ENCODE measurements around the gene GLIS2. TPM values are rescaled to one million over a fixed set of nuclear protein-coding genes. Genes with fewer than 3 reads are reported as not detected.
A peak's percentile ranks its signal among the peaks of the same experiment; 100 is the strongest.

The GLIS2 gene
- total and polyA plus RNA-seq, 10 of the 15 experiments (the other 5 are each of a cell fraction or from before 2014, with no cell fraction given): 0.03 to 0.64 (median 0.18) TPM; not detected in 4

GRCh38 chr16:4347765-4348509, 32.1 kb downstream of the GLIS2 start:
- H3K9ac ChIP-seq (ENCODE audit: control insufficient read depth, insufficient read depth, low read length): no peak overlapping the region
- H3K79me2 ChIP-seq (ENCODE audit: control insufficient read depth, insufficient read depth, low read length): peaks cover 28% of the 10 kb centered on the region
- ChIA-PET RAD21 (ENCODE audit: unreplicated experiment) (no interaction called here), SMC1A (ENCODE audit: uncharacterized antibody, unreplicated experiment) (no interaction called here), POLR2A (interaction anchor here (0.6 kb wide), 1 partner anchor 1946 kb away, joined by 4 read pairs; no protein-coding TSS in a partner anchor), CTCF (interaction anchor here (0.5 to 2.6 kb wide), 2 partner anchors 55 to 183 kb away, joined by 3 to 11 read pairs; no protein-coding TSS in a partner anchor)
- WGBS (ENCODE audit: insufficient coverage, insufficient replicate concordance, low lambda C conversion rate, missing lambda C conversion rate): 98% methylated on average over 17 of the region's 17 CpGs
- H3K9me3 ChIP-seq (replicated peaks; ENCODE audit: control insufficient read depth, insufficient read depth, low read length): no peaks in the 10 kb centered on the region
- in situ Hi-C loops (cut with MboI) (no loop called here), intact Hi-C loops (cut with micrococcal nuclease; ENCODE audit: unreplicated experiment) (no loop called here)
- H3K4me3 ChIP-seq: no peak overlapping the region
- no peak overlapping the region for H3K27ac ChIP-seq (ENCODE audit: control insufficient read depth, insufficient read depth)
- 0 out of 2 replicates have a peak overlapping the region, but pooled peaks have one; percentile 25 for H3K4me2 ChIP-seq (ENCODE audit: control insufficient read depth, insufficient read depth)
- H3K36me3 ChIP-seq (ENCODE audit: control insufficient read depth in 2 of 2, insufficient read depth in 2 of 2, low read length in 1 of 2): peaks cover 1 to 3% of the 10 kb centered on the region in 2 experiments; a peak in 3 of 4 replicates
- ATAC-seq (no peak), FAIRE-seq (no peak), DNase-seq (ENCODE audit: low read depth, low spot score) (no peak)
- peaks cover 6% of the 10 kb centered on the region; the same call in 1 of the 2 replicates for H4K20me1 ChIP-seq (ENCODE audit: control insufficient read depth, insufficient read depth)
- TF ChIP-seq ATF2 (IDR thresholded peaks at IDR 0.05; ENCODE audit: low read length): no peak
- TF ChIP-seq POLR2A (IDR thresholded peaks at IDR 0.05; ENCODE audit: low read depth, low read length): 0 out of 2 replicates have a peak, but pooled peaks have one; percentile 38
- TF ChIP-seq TCF12 (IDR thresholded peaks at IDR 0.05; ENCODE audit: low read depth, low read length): no peak
- no peaks in the 10 kb centered on the region for H3K4me1 ChIP-seq (ENCODE audit: control insufficient read depth, insufficient read depth, low read length)
- H2AFZ ChIP-seq (ENCODE audit: control insufficient read depth, low read depth, low read length): no peak overlapping the region
- TSS peak; percentile 43 for BruUV-seq (replicated peaks)
- no peaks in the 10 kb centered on the region for H3K27me3 ChIP-seq (replicated peaks in 1 of 2; ENCODE audit: control insufficient read depth in 2 of 2, insufficient read depth in 2 of 2, low read length in 1 of 2)

- no peak for FAIRE-seq
- CTCF ChIA-PET: interaction anchor here (1.2 to 3.2 kb wide), 4 partner anchors 8 to 95 kb away, joined by 3 to 30 read pairs (median 5); partner anchors contain the start of gene TFAP4
- H3K27ac ChIP-seq (ENCODE audit: control insufficient read depth, insufficient read depth): no peak overlapping the region
- RAD21 ChIA-PET (ENCODE audit: unreplicated experiment): interaction anchor here (0.6 to 1.2 kb wide), 3 partner anchors 17 to 61 kb away, joined by 3 read pairs; no protein-coding TSS in a partner anchor
- in situ Hi-C loops (cut with MboI) (no loop called here), intact Hi-C loops (cut with micrococcal nuclease; ENCODE audit: unreplicated experiment) (no loop called here)
- peaks cover 0 to 3% of the 10 kb centered on the region in 2 experiments; a peak in 3 of 4 replicates for H3K36me3 ChIP-seq (ENCODE audit: control insufficient read depth in 2 of 2, insufficient read depth in 2 of 2, low read length in 1 of 2)
- no peaks in the 10 kb centered on the region for H3K4me1 ChIP-seq (ENCODE audit: control insufficient read depth, insufficient read depth, low read length)
- no peaks in the 10 kb centered on the region for H3K9me3 ChIP-seq (replicated peaks; ENCODE audit: control insufficient read depth, insufficient read depth, low read length)
- BruUV-seq (replicated peaks): no TSS peak
- no peak for ATAC-seq
- H2AFZ ChIP-seq (ENCODE audit: control insufficient read depth, low read depth, low read length): no peak overlapping the region
- H4K20me1 ChIP-seq (ENCODE audit: control insufficient read depth, insufficient read depth): peaks cover 6% of the 10 kb centered on the region; the same call in 1 of the 2 replicates
- SMC1A ChIA-PET (ENCODE audit: uncharacterized antibody, unreplicated experiment): interaction anchor here (0.9 kb wide), 1 partner anchor 64 kb away, joined by 3 read pairs; no protein-coding TSS in a partner anchor
- H3K9ac ChIP-seq (ENCODE audit: control insufficient read depth, insufficient read depth, low read length): no peak overlapping the region
- H3K79me2 ChIP-seq (ENCODE audit: control insufficient read depth, insufficient read depth, low read length): peaks cover 23% of the 10 kb centered on the region
- DNase-seq (ENCODE audit: low read depth, low spot score): no peak
- peak overlapping the region; percentile 79 for H3K4me2 ChIP-seq (ENCODE audit: control insufficient read depth, insufficient read depth)
- peak overlapping the region; percentile 57; the same call in 1 of the 2 replicates for H3K4me3 ChIP-seq
- no peaks in the 10 kb centered on the region for H3K27me3 ChIP-seq (replicated peaks in 1 of 2; ENCODE audit: control insufficient read depth in 2 of 2, insufficient read depth in 2 of 2, low read length in 1 of 2)
- POLR2A ChIA-PET: interaction anchor here (0.6 kb wide), 2 partner anchors 68 to 69 kb away, joined by 3 read pairs; no protein-coding TSS in a partner anchor
- WGBS (ENCODE audit: insufficient coverage, insufficient replicate concordance, low lambda C conversion rate, missing lambda C conversion rate): 97% methylated on average over 5 of the region's 5 CpGs
- TF ChIP-seq CBX5 (IDR thresholded peaks at IDR 0.05; ENCODE audit: low read depth) (no peak), EP300 (IDR thresholded peaks at IDR 0.05; ENCODE audit: borderline replicate concordance in 1 of 2, control insufficient read depth in 1 of 2, low read depth in 2 of 2, low read length in 2 of 2) (no peak), YBX1 (IDR thresholded peaks at IDR 0.05) (no peak), JUND (IDR thresholded peaks at IDR 0.05; ENCODE audit: low read depth, low read length) (no peak), NFXL1 (IDR thresholded peaks at IDR 0.05; ENCODE audit: borderline replicate concordance) (no peak), SIX5 (IDR thresholded peaks at IDR 0.05; ENCODE audit: low read depth, low read length, severe bottlenecking) (no peak), HSF1 (IDR thresholded peaks at IDR 0.05; ENCODE audit: low read depth, low read length) (no peak), NR2F1 (conservative IDR thresholded peaks at IDR 0.05) (no peak), JUNB (IDR thresholded peaks at IDR 0.05) (no peak), NRF1 (conservative IDR thresholded peaks at IDR 0.05; ENCODE audit: low read depth, low read length) (no peak), EED (IDR thresholded peaks at IDR 0.05; ENCODE audit: low read depth) (no peak), TBL1XR1 (IDR thresholded peaks at IDR 0.05; ENCODE audit: low read depth, low read length) (no peak)
Observed at GRCh38 chr16:4349332-4349731, 33.5 kb downstream of the GLIS2 start.
